NB4 (cell line): ENCODE data around the gene ZNF549.

Experiments
- DNase-seq: peaks from one replicate; pipeline ENCODE4 v3.0.0; 2010; ENCODE audit warnings: low read depth
- H3K4me3 ChIP-seq: one replicate; pipeline ENCODE4 v1.5.1; 2011; ENCODE audit warnings: mild to moderate bottlenecking, low read depth, low read length, moderate library complexity
- MYC ChIP-seq: IDR thresholded peaks from 2 replicates; pipeline ENCODE4 v1.6.1; 2011; ENCODE audit warnings: low read depth, low read length
- POLR2A ChIP-seq: IDR thresholded peaks from 2 replicates; pipeline ENCODE4 v1.6.1; 2011; ENCODE audit warnings: mild to moderate bottlenecking; ENCODE audit not compliant: insufficient read length; ENCODE audit errors: extremely low read depth
- TF ChIP-seq, protein P1 (sequence below): IDR thresholded peaks from 2 replicates; pipeline ENCODE4 v1.6.1; 2011; ENCODE audit warnings: low read depth, low read length
- TF ChIP-seq, protein P2 (sequence below): IDR thresholded peaks from one replicate; pipeline ENCODE4 v1.5.1; 2012; ENCODE audit warnings: low read depth, low read length

Gene ZNF549

DNA sequence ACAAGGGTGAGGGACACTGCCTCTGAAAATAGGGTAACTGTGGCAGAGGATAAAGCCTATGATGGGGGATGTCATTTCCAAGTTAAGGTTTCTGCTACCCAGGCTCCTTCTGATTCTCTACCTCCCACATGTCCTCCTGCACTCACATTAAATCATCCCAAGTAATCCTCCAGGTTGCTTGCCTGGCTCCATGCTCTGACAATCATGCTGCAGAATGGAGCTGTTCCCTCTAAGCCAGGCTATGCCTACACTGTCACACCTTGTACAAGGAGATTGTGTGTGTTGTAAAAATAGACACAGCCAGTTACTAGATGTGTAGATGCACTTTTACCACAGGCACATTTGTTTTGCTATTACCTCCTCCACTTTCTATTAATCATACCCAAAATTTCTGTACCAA is 43.6 kb downstream of the ZNF549 start:
- TF ChIP-seq, protein P1, sequence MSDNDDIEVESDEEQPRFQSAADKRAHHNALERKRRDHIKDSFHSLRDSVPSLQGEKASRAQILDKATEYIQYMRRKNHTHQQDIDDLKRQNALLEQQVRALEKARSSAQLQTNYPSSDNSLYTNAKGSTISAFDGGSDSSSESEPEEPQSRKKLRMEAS = no peak
- no peak for TF ChIP-seq POLR2A
- TF ChIP-seq, protein P2, sequence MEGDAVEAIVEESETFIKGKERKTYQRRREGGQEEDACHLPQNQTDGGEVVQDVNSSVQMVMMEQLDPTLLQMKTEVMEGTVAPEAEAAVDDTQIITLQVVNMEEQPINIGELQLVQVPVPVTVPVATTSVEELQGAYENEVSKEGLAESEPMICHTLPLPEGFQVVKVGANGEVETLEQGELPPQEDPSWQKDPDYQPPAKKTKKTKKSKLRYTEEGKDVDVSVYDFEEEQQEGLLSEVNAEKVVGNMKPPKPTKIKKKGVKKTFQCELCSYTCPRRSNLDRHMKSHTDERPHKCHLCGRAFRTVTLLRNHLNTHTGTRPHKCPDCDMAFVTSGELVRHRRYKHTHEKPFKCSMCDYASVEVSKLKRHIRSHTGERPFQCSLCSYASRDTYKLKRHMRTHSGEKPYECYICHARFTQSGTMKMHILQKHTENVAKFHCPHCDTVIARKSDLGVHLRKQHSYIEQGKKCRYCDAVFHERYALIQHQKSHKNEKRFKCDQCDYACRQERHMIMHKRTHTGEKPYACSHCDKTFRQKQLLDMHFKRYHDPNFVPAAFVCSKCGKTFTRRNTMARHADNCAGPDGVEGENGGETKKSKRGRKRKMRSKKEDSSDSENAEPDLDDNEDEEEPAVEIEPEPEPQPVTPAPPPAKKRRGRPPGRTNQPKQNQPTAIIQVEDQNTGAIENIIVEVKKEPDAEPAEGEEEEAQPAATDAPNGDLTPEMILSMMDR = no peak
- no peak for TF ChIP-seq MYC
- H3K4me3 ChIP-seq = no peak overlapping the region
- DNase-seq = no peak

DNA sequence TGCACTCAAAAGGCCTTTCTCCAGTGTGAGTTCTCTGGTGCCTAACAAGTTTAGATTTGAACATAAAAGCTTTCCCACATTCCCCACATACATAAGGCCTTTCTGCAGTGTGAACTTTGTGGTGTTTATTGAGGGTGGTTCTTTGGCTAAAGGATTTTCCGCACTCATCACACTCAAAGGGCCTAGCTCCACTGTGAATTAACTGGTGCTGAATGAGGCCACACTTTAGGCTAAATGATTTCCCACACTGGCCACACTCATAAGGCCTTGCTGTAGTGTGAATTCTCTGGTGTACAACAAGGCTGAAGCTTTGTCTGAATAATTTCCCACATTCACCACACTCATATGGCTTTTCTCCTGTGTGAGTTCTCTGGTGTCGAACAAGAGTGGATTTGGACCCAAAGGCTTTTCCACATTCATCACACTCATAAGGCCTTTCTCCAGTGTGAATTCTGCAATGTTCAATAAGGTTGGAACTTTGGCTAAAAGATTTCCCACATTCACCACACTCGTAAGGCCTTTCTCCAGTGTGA is 45.3 kb downstream of the ZNF549 start:
- DNase-seq = no peak
- no peak overlapping the region for H3K4me3 ChIP-seq
- TF ChIP-seq, protein P2 = no peak
- no peak for TF ChIP-seq POLR2A
- TF ChIP-seq, protein P1 = no peak
- no peak for TF ChIP-seq MYC

DNA sequence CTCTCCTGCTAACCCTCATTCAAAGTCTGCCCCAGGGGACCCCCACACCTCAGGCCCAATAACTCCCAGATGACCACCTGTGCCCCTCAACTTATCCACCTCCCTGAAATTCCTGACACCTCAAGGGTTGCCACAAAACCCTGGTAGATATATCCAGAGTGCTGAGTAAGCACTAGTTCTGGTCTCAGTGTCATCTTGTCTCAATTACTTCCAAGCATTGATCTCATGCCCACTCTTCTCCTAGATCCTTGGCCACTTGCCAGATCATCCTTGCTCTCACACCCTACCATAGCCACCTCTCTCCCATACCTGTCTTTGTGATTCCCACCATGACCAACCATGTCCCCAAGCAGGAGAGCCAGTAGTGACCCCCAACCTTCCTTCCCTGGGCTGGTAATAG is 49.5 kb downstream of the ZNF549 start:
- TF ChIP-seq, protein P2 = no peak
- TF ChIP-seq POLR2A (no peak), MYC (no peak)
- TF ChIP-seq, protein P1 = no peak

DNA sequence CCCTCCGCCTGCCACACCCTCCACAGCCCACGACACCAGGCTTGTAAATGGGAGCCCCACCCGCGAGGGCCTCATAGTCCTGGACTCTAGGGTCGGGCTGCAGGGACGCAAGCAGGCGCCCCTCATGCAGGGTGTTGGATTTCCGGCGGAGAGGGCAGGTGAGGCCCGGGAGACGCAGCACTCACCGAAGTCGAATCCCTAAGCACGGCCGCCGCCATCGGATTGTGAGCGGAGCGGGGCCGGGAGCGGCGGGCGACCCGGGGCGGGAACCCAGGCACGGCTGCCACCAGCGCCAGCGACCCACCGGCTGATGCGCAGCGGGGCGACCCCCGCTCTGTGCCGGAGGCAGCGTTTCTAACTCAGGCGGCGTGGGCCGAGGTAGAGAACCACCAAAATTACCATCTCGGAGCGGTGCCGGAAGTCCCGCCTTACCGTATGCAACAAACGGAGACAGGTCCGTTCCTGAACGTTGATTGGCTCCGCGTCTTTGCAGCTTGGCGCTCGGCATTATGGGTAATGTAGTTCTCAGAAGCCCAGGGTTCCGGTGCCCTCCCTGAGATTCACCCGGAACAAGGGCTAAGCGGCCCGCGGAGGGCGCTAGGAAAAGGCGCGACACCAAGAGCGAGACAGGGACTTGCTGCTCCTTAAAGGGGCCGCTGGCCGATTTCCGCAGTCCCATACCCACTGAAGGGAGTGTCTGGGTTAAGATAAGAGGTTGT is 51.5 kb downstream of the ZNF549 start, which contains the start of gene ZNF416:
Gene ZNF416, minus strand, starts transcription at position 425 of the 719 bp plus-strand sequence. Its CDS starts 207 bp downstream, at position 218.
- H3K4me3 ChIP-seq = peak within 1 kb of the TSS; percentile 68
- TF ChIP-seq, protein P2 = no peak
- TF ChIP-seq, protein P1 = peak; percentile 47; the same call in 1 of the 2 replicates
- TF ChIP-seq POLR2A = peak; percentile 39
- TF ChIP-seq MYC = no peak; the same call in 1 of the 2 replicates
- peak; percentile 97 for DNase-seq

More for the DNA sequence above, 49.5 kb downstream of the ZNF549 start:
- DNase-seq = no peak
- no peak overlapping the region for H3K4me3 ChIP-seq

DNA sequence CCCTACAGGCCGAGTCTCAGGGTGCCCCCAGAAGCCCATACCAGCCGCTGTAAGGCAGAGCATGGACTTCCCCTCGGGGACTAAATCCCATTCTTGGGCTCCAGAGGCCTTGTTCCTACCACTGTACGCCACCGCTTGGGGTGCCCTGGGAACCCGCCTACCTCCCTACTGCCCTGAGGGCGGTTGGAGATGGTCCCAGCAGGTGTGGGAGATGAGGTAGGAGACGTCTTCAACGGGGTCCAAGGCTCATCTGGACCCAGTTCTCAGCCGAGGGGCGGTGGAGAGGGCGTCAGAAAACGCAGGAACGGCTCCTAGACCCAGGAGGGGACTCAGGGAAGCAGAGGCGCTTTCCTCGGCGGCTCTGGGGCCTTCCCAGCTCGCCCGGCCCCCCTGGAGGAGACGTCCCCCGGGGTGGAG is 56.0 kb downstream of the ZNF549 start:
- DNase-seq = no peak
- TF ChIP-seq MYC (no peak), POLR2A (no peak)
- TF ChIP-seq, protein P1 = no peak
- TF ChIP-seq, protein P2 = no peak
- H3K4me3 ChIP-seq = no peak overlapping the region
